B cell (primary cell): Measurements from ENCODE around the gene TCF12. TPM values are rescaled to one million over a fixed set of nuclear protein-coding genes. Genes with fewer than 3 reads are reported as not detected.
A peak's percentile ranks its signal among the peaks of the same experiment; 100 is the strongest.

Experiments
- ATAC-seq: fragments of 200-7000 bp; cut with Tn5 transposase; one replicate; pipeline ENCODE4 v1.10.0; 2021; ENCODE audit warnings: low read depth, mild to moderate bottlenecking, moderate number of reproducible peaks, moderate library complexity
- CTCF ChIA-PET: fragments of 350-600 bp; sonication (Branson Sonifier 250); formaldehyde crosslinking; loops from one replicate; lab custom pipeline; 2021; ENCODE audit warnings: antibody characterized with exemption, inconsistent platforms; lab: Charles Lee
- POLR2A ChIA-PET: fragments of 350-600 bp; sonication (Branson Sonifier 250); formaldehyde crosslinking; loops from one replicate; lab custom pipeline; 2021; ENCODE audit warnings: antibody characterized with exemption; lab: Charles Lee
- DNase-seq: peaks from one replicate; pipeline ENCODE4 v3.0.0; 2013
- H2AFZ ChIP-seq: 2 replicates; pipeline ENCODE4 v1.6.1; 2012; ENCODE audit warnings: mild to moderate bottlenecking, low read depth, low read length; ENCODE audit not compliant: insufficient read depth, poor library complexity, severe bottlenecking
- H3K27ac ChIP-seq, 2 donors: 1 replicate in 1 of 2; 2 replicates in 1 of 2; pipeline ENCODE4 v1.5.1; 2012 to 2013; ENCODE audit warnings: low read length in 2 of 2, mild to moderate bottlenecking in 2 of 2, moderate library complexity in 1 of 2
- H3K27me3 ChIP-seq, 4 experiments: fragments of 200-600 bp in 1 of 4; sonication (generic) in 1 of 4; replicated peaks in 1 of 4; 1 replicate in 2 of 4; 2 replicates in 2 of 4; pipeline versions ENCODE4 v1.6.1 to v1.7.0; 2013 to 2016; ENCODE audit warnings: low read length in 3 of 4, mild to moderate bottlenecking in 2 of 4, mixed read lengths in 1 of 4, moderate library complexity in 1 of 4; ENCODE audit not compliant: insufficient read depth in 4 of 4, control insufficient read depth in 3 of 4; ENCODE audit errors: control extremely low read depth in 1 of 4
- H3K36me3 ChIP-seq, 2 experiments: replicated peaks in 1 of 2; 1 replicate in 1 of 2; 2 replicates in 1 of 2; pipeline versions ENCODE4 v1.6.1 to v1.7.1; 2013; ENCODE audit warnings: low read length in 1 of 2; ENCODE audit not compliant: insufficient read depth in 2 of 2, control insufficient read depth in 1 of 2; ENCODE audit errors: control extremely low read depth in 1 of 2, extremely low read depth in 1 of 2
- H3K4me1 ChIP-seq, 2 donors: fragments of 200-600 bp in 1 of 2; sonication (generic) in 1 of 2; 1 replicate in 1 of 2; 2 replicates in 1 of 2; pipeline versions ENCODE4 v1.5.1 to v1.6.1; 2013 to 2017; ENCODE audit warnings: low read length in 2 of 2; ENCODE audit not compliant: control insufficient read depth in 2 of 2, insufficient read depth in 2 of 2
- H3K4me2 ChIP-seq: replicated peaks from 2 replicates; pipeline ENCODE3; 2012; ENCODE audit warnings: mild to moderate bottlenecking, low read depth, low read length; ENCODE audit not compliant: poor library complexity, severe bottlenecking
- H3K4me3 ChIP-seq, 5 experiments: fragments of 200-600 bp in 1 of 5; sonication (generic) in 1 of 5; 1 replicate in 3 of 5; 2 replicates in 2 of 5; pipeline versions ENCODE4 v1.5.1 to v1.7.0; 2011 to 2016; ENCODE audit warnings: low read length in 4 of 5, mild to moderate bottlenecking in 4 of 5, low read depth in 2 of 5, control low read depth in 1 of 5, moderate library complexity in 1 of 5; ENCODE audit not compliant: insufficient read depth in 1 of 5; ENCODE audit errors: control extremely low read depth in 1 of 5, extremely low read depth in 1 of 5
- H3K79me2 ChIP-seq: fragments of 200-600 bp; sonication (generic); one replicate; pipeline ENCODE4 v1.6.0; 2016; ENCODE audit warnings: low read length; ENCODE audit not compliant: control insufficient read depth, insufficient read depth
- H3K9ac ChIP-seq: fragments of 200-600 bp; sonication (generic); 2 replicates; pipeline ENCODE4 v1.6.1; 2017; ENCODE audit warnings: mild to moderate bottlenecking, low read length, moderate library complexity
- H3K9me3 ChIP-seq, 3 donors: one replicate each; pipeline versions ENCODE4 v1.6.1 to v1.7.1; 2013; ENCODE audit warnings: low read length in 2 of 3; ENCODE audit not compliant: control insufficient read depth in 2 of 3, insufficient read depth in 1 of 3; ENCODE audit errors: control extremely low read depth in 1 of 3
- H4K20me1 ChIP-seq: 2 replicates; pipeline ENCODE4 v1.6.0; 2012; ENCODE audit warnings: mild to moderate bottlenecking, low read length; ENCODE audit not compliant: insufficient read depth, control insufficient read depth, poor library complexity, severe bottlenecking
- H3K27ac Mint-ChIP-seq: one replicate; pipeline ENCODE4 v1.8.0; 2021; ENCODE audit warnings: mixed read lengths
- H3K27me3 Mint-ChIP-seq: one replicate; pipeline ENCODE4 v1.8.0; 2021; ENCODE audit warnings: mixed read lengths
- H3K4me1 Mint-ChIP-seq: one replicate; pipeline ENCODE4 v1.8.0; 2021; ENCODE audit warnings: mixed read lengths
- H3K4me3 Mint-ChIP-seq: one replicate; pipeline ENCODE4 v1.8.0; 2021; ENCODE audit warnings: mixed read lengths
- H3K9me3 Mint-ChIP-seq: one replicate; pipeline ENCODE4 v1.8.0; 2022; ENCODE audit warnings: mixed read lengths; ENCODE audit not compliant: insufficient read depth
- EZH2 ChIP-seq: IDR thresholded peaks from 2 replicates; pipeline ENCODE4 v1.6.1; 2012; ENCODE audit warnings: borderline replicate concordance, low read depth, mild to moderate bottlenecking, moderate library complexity, low read length; ENCODE audit not compliant: insufficient read depth, poor library complexity, severe bottlenecking
- WGBS: methylation state at CpG from one replicate; pipeline ENCODE4 v1.1.5; 2013; ENCODE audit warnings: missing lambda C conversion rate; ENCODE audit not compliant: insufficient coverage; 5-methylcytosine and 5-hydroxymethylcytosine counted together
- intact Hi-C: fragments of 100-400 bp; cut with micrococcal nuclease; formaldehyde crosslinking; loops from one replicate; pipeline ENCODE4 v1.10.0; 2022
- polyA plus RNA-seq: library from polyadenylated mRNA; depleted of rRNA; stranded (reverse); fragments of >200 nt; gene quantifications from 2 replicates; pipeline ENCODE4 v1.2.3, GENCODE V29; 2012
- total RNA-seq, 2 donors: library from RNA; stranded (reverse); fragments of 120-200 nt in 1 of 2; gene quantifications; 1 replicate in 1 of 2; 2 replicates in 1 of 2; pipeline versions ENCODE4 v1.2.3 to v1.2.4, GENCODE V29; 2013 to 2022
- TF ChIP-seq, protein P1 (sequence below): fragments of 200-600 bp; IDR thresholded peaks from one replicate; pipeline ENCODE4 v1.8.0; 2022; ENCODE audit warnings: antibody characterized with exemption, mild to moderate bottlenecking

Gene TCF12
- total and polyA plus RNA-seq, 2 donors (not counting 1 experiment from before 2014, with no cell fraction given) = 27.1 to 131 TPM

- Histone ChIP-seq H3K4me2 (no peak overlapping the region), H3K36me3 (no peaks in the 10 kb centered on the region), H3K9me3 (no peaks in the 10 kb centered on the region), H4K20me1 (no peaks in the 10 kb centered on the region), H2AFZ (no peak overlapping the region), H3K4me1 (peaks cover 6 to 14% of the 10 kb centered on the region in 2 donors), H3K9ac (no peak overlapping the region), H3K4me3 (no peak overlapping the region), H3K27ac (no peak overlapping the region), H3K27me3 (no peaks in the 10 kb centered on the region), H3K79me2 (peaks cover 5% of the 10 kb centered on the region)
- 62% methylated on average over 3 of the region's 4 CpGs for WGBS
- no peak overlapping the region for H3K27ac Mint-ChIP-seq
- DNase-seq = no peak
- H3K27me3 Mint-ChIP-seq = no peaks in the 10 kb centered on the region
- POLR2A ChIA-PET = no interaction called here
- TF ChIP-seq EZH2 = no peak
- TF ChIP-seq, protein P1, sequence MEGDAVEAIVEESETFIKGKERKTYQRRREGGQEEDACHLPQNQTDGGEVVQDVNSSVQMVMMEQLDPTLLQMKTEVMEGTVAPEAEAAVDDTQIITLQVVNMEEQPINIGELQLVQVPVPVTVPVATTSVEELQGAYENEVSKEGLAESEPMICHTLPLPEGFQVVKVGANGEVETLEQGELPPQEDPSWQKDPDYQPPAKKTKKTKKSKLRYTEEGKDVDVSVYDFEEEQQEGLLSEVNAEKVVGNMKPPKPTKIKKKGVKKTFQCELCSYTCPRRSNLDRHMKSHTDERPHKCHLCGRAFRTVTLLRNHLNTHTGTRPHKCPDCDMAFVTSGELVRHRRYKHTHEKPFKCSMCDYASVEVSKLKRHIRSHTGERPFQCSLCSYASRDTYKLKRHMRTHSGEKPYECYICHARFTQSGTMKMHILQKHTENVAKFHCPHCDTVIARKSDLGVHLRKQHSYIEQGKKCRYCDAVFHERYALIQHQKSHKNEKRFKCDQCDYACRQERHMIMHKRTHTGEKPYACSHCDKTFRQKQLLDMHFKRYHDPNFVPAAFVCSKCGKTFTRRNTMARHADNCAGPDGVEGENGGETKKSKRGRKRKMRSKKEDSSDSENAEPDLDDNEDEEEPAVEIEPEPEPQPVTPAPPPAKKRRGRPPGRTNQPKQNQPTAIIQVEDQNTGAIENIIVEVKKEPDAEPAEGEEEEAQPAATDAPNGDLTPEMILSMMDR = no peak
- no peak for ATAC-seq
- intact Hi-C loops = loop anchor here (5.0 to 10.0 kb wide), 2 partner anchors 216 to 634 kb away; partner anchors contain the start of gene TCF12
- peaks cover 33% of the 10 kb centered on the region for H3K4me1 Mint-ChIP-seq
- no peak overlapping the region for H3K4me3 Mint-ChIP-seq
- CTCF ChIA-PET = interaction anchor here (0.6 to 4.0 kb wide), 3 partner anchors 15 to 397 kb away, joined by 4 to 17 read pairs (median 6); no protein-coding TSS in a partner anchor
- no peaks in the 10 kb centered on the region for H3K9me3 Mint-ChIP-seq
Measured at GRCh38 chr15:57130956-57131355, 212.5 kb downstream of the TCF12 start.

DNA sequence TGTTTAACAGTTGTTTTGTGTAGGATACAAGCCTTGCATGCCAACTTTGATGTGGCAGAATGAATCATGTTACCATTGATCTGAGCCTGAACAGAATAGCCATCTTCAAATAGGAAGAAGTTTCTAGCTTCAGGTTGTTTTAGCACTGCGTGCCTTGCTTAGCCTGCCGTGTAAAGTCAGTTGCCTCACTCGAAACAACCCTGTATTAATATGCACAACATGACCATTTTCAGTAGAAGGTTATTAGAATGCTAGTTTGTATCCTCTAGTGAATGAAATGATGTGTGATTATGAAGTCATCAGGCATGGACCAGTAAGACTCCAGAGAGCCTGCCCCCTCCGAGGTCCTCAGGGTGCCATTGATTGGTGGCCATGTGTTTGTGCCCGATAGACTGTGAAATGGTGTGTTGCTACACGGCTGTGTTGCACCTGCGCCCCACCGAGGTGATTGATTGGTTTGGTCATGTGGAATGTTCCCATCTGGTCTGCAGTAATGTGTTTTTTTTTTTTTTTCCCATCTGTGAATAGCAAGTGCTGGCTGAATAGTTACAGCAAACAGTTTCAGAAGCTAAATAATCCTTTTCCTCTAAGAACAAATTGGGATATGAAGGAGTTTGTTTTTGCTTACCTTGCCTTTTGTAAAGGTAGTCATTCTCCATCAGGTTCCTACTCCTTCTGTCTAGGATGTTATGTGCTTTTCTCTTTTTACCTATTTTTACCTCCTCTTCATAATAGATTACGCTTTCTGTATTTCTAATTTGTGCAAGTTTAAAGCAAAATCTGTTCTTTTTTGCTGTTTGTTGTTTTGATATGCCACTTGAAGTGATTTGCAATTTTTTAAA, 214.9 kb downstream of the TCF12 start:
- DNase-seq (peak; percentile 43), ATAC-seq (peak; percentile 49)
- Histone ChIP-seq H3K4me2 (peak overlapping the region; percentile 29), H3K36me3 (no peaks in the 10 kb centered on the region), H3K4me3 (no peak overlapping the region), H3K9me3 (no peaks in the 10 kb centered on the region), H2AFZ (no peak overlapping the region), H3K9ac (no peak overlapping the region), H3K27ac (no peak overlapping the region), H3K79me2 (peaks cover 9% of the 10 kb centered on the region), H3K4me1 (peaks cover 6 to 14% of the 10 kb centered on the region in 2 donors), H3K27me3 (no peaks in the 10 kb centered on the region), H4K20me1 (no peaks in the 10 kb centered on the region)
- Mint-ChIP-seq H3K4me1 (peaks cover 36% of the 10 kb centered on the region), H3K9me3 (no peaks in the 10 kb centered on the region), H3K4me3 (peak overlapping the region; percentile 55), H3K27me3 (no peaks in the 10 kb centered on the region), H3K27ac (no peak overlapping the region)
- intact Hi-C loops = loop anchor here (5.0 to 10.0 kb wide), 2 partner anchors 219 to 636 kb away; partner anchors contain the start of gene TCF12
- 13% methylated on average over 1 of the region's 9 CpGs for WGBS
- TF ChIP-seq, protein P1 = no peak
- no peak for TF ChIP-seq EZH2
- ChIA-PET CTCF (interaction anchor here (0.7 to 1.2 kb wide), 2 partner anchors 20 to 58 kb away, joined by 3 to 4 read pairs; no protein-coding TSS in a partner anchor), POLR2A (interaction anchor here (0.7 kb wide), 1 partner anchor 109 kb away, joined by 5 read pairs; no protein-coding TSS in a partner anchor)
